Measurements from ENCODE around the gene NTRK3.
A peak's percentile ranks its signal among the peaks of the same experiment; 100 is the strongest.

NTRK3 gene

GRCh38 chr15:88022716-88023115 lies 233.8 kb downstream of the NTRK3 start:
- DNase-seq, result no peak

DNA sequence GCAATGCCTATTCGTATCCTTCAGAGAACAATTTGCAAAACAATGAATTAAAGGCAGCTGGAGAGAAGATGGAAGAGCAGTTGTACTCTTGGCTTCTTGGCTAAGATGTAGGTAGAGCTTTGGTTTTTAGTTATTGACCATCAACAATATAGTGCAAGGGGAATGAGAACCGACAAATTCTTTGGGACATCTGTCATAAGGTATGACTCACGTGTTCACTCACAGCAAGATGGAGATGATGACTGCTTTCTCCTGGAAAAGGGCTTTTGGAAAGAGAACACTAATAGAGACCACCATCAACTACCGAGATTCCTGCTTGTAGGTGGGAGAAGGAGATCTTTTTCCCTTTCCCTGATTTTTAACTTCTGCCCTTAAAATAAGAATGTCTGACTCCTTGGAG lies 234.9 kb downstream of the NTRK3 start:
- no peak for DNase-seq

DNA sequence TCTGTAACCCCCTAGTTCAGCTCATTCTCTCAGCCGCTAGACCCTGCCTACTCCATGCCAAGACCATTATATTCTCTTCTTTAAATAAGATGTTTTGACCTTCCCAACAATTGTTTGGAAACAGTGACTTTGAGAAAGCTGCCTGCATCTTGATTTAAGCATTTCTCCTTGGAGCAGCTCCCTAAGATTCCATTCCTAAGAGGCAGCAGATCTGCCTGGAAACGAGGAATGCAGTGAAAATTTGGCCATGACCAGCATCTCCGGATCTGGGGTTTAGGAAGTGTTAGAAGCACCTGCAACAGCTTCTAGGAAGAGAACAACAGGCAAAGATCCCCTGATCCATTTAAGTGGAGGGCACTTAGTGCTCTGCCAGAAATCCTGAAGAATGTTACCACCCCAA lies 235.7 kb downstream of the NTRK3 start:
- DNase-seq, result no peak

GRCh38 chr15:88019656-88020055 lies 236.9 kb downstream of the NTRK3 start:
- DNase-seq, result no peak

DNA sequence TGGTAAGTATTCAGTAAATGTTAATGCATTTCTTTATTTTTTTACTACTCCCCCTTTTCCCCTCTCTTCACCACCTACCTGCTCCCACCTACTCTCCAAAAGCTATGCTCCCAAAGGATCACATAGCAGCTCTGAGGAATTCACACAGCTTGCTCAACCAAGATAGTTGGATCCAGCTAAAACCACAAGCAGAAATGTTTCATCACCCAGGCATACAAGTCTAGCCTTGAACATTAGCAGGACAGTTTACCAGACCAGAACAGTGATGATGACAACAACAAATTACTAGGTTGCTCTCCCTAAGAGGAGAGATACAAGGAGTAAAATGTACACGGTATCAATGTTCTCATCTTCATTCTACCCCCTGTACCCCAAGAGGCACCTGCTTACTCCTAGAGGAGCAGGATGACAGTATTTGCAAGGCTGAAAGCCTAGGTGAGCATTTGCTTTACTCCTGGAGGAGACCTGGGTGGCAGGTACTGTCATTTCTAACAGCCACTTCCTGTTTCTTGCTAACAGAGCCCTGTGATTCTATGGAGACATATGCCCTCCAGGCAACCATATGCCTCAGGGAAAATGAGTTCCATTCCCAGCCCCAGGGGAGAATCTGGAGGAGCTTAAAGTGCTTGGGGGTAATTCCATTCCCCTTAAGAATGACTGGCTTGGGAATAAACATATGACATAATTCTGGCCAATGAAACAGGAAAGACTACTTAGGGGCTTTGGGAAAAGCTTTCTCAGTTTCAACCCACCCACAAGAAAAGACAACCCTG lies 237.5 kb downstream of the NTRK3 start:
- DNase-seq, result no peak

DNA sequence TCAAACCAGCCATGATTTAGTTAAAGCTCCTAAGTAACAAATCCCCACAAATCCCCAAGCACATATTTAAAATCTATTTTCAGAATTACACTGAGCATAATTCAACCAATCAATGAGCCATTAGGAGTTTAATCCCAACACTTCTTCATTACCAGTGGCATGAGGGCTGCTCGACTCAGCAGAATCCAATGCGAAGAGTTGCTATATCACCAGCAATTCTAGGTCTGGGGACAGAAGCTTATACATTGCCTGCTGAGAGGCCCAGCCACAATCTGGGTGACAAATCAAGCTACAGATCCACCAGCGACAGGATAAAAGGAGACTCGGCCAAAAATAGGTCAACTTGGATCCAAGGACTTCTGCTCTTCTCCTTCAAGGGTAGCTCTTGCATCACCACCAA lies 238.8 kb downstream of the NTRK3 start:
- DNase-seq, result no peak

GRCh38 chr15:88016406-88016805 lies 240.1 kb downstream of the NTRK3 start:
- no peak for DNase-seq

- no peak for DNase-seq
Observed at GRCh38 chr15:88015228-88015860, 241.2 kb downstream of the NTRK3 start.

GRCh38 chr15:88014454-88015160 lies 241.9 kb downstream of the NTRK3 start:
- no peak for DNase-seq

DNA sequence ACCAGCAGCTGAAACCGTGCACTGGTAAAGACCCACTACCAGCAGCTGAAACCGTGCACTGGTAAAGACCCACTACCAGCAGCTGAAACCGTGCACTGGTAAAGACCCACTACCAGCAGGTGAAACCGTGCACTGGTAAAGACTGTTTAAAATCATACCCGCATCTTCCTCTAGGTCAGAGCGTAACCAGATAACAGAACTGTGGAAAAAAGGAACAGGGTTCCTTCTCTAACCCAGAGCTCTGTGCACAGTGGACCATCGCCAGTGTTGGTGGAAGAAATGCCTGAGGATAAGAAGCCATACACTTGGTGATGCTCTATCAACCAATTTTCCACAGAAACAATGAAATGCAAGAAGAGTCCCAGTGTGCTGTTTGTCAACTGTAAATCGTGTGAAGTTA lies 243.4 kb downstream of the NTRK3 start:
- no peak for DNase-seq

- DNase-seq, result no peak
Observed at GRCh38 chr15:88012688-88013087, 243.9 kb downstream of the NTRK3 start.

DNA sequence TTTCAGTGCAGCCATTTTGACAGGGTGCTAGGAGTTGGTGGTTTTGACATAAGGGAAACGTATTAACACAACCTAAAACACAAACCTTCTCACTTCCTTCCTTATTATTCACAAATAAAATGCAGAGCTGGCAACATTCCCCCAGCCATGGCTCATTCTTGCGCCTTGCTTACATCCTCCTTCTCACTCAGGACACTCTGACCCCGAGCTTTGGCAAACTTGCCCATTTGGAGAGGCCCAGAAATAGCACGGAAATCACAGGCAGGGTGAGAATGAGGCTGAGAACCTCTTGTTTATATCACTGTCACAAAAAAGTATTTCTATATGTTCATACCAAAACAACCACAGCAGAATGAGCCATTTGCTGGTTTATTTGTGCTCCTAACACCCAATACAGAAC lies 244.3 kb downstream of the NTRK3 start:
- no peak for DNase-seq

DNA sequence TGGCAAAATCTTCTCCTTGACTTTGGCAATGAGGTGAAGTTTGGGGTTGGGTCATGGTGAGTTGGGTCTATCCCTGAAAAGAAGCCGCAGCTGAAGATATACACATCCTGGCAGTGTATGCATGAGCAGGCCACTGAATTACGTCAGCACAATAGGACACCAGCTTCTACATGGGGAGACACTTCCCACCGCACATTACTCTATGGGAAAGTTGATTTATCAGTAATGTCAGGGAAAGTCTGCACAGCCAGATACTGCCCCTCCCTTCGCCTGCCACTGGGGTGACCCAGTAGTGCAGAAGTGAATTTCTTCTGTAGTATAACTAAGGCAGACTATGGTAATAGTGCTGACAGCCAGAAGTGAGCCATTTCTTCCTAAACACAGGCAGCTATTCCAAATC lies 245.0 kb downstream of the NTRK3 start:
- peak; percentile 11 for DNase-seq

DNA sequence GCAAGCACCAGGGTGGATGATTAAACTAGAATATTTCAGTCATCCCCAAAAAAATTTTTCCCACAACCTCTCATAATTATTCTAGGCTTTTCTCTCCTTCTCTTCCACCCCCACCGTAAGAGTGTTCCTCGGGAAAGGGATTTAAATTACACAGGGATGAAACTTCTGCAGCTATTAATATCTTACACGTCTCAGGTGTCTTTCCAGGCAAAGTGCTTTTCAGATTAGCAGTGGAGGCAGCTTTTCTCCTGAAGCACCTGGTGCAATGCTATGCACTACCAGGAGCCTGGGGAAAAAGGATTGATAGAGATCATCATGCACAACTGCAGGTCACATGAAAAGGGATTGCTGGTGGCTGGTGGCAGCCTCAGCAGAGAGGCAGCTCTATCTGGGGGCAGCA lies 250.4 kb downstream of the NTRK3 start:
- DNase-seq, result no peak

DNA sequence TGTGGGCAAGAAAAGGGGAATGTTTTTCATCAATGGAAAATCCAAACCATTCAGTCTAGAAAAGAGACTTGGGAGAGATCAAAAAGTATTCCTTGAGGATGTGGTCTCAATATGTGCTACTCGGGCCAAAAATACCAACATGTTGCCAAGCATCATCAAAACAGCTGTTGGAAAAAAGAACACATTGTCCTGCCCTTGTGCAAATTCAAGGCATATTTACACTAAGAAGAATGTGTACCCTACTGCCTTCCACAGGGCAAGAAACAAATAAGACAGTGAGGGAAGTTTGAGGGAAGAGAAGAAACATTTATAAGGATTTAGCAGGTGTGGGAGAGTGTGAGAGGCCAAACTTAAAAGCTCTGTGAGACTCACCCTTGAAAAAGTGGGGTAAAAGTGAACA lies 252.1 kb downstream of the NTRK3 start:
- no peak for DNase-seq

DNA sequence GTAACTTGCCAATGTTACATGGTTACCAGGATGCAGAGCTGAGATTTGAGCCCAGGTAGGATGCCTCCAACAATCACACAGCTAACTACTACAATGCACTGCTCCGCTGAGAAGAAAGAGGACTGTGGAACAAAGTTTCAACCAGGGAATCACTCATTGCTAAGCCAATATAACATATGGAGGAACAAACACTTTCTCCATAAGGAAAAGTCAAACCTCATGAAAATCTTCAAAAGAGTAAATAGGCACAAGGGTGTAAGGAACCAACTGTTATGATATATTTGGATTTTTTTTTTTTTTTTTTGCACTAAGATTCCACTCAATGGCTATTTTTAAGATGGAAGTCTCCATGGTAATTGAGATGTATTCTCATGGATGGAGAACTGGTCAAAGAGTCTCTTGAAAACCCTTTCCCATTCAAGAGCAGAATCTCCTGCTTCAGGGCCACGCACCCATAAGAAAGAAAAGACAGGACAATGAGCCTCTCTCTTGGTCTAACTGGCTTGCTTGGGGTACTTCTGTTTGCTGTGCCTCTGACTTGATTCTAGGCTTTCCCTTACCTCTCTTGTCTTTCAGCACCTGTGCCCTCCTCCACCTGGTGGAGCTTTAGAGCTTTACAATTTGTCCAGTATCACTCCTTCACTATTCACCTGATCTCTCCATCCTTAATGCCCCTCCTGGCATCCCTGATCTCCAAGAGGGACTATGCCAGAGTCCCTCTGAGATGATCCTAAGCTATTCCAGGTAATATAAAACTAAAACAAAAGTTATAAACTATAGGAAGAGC lies 252.8 kb downstream of the NTRK3 start:
- no peak for DNase-seq

GRCh38 chr15:88002706-88003105 lies 253.8 kb downstream of the NTRK3 start:
- DNase-seq, result no peak

DNA sequence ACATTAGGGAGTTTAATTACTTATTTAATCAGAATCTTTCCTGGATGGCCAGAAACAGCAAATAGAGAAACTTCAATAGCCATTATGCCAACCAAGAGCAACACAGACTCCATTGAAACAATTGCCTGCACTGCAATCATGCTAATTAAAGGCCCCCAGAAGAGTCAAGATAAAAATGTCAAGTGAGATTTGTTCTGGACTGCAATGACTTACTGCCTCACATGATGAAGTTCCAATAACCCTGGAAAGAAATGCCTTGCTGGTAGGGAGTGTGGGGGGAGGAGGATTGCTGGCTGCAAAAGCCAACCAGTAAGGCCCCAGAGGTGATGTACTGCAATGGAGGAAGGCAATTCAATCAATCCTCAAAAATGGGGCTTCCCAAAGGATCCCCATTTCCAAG lies 257.9 kb downstream of the NTRK3 start:
- DNase-seq, result no peak

DNA sequence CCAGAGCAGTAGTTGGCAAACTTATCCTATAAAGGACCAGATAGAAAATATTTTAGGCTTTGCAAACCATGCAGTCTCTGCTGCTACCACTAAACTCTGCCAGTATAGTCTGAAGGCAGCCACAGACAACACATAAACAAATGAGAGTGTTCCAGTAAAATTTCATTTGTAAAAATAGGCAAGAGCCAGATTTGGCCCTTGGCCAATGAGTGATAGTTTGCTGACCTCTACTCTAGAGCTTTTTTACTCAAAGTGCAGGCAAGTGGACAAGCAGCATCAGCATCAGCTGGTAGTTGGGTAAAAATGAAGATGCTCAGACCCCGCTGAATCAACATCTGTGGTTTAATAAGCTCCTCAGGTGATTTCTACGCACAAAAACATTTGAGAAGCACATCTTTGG lies 269.8 kb downstream of the NTRK3 start:
- no peak for DNase-seq

GRCh38 chr15:87985451-87985850 lies 271.1 kb downstream of the NTRK3 start:
- no peak for DNase-seq

DNA sequence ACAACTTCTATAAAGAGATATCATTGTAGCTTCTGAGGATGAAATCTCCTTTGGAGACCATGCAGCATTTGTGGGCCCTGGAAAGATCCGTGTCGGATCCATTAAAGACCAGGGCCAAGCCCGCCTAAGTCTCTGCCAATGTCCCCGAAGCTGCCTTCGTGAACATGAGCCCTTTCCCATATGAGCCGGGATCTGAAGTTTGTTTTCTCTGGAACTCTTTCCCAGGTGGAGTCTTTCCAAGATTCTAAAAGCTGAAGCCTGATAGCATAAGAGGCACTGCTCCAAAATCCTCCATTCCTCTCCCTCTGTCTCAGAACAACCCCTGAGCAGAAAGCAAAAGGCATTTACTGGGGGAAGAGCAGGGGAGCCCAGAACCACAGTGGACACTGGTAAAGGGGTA lies 274.6 kb downstream of the NTRK3 start:
- DNase-seq, result no peak

DNA sequence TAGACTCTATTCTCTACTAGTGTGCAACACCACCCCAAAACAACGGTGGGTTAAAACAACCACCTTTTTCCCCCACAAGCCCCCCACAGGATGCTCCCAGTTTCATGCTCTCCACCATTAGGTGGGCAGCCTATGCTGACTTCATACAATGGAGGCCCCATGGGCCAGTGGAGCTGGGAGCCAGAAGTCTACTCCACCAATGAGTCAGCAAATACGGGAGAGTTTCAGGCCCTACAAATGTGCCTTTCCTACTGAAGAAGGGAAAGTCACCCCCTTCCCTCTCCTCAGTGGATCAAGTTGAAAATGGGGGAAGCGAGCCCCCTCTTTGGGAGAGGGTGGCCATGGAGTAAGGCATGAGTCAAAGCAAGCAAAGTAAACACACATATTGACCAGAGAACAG lies 278.6 kb downstream of the NTRK3 start:
- no peak for DNase-seq

- no peak for DNase-seq
Observed at GRCh38 chr15:87976552-87976951, 280.0 kb downstream of the NTRK3 start.
